Glutamatergic neuron (in vitro differentiated cells): ENCODE results near the gene PCIF1. TPM values are rescaled to one million over a fixed set of nuclear protein-coding genes. Genes with fewer than 3 reads are reported as not detected.

ENCODE experiments used
- DNase-seq: peaks from one replicate; pipeline ENCODE4 v3.0.0; 2022
- H3K27ac Mint-ChIP-seq: one replicate; pipeline ENCODE4 v1.8.0; 2020; ENCODE audit warnings: mild to moderate bottlenecking, mixed read lengths, inconsistent platforms; ENCODE audit not compliant: unreplicated experiment
- H3K27me3 Mint-ChIP-seq: one replicate; pipeline ENCODE4 v1.8.0; 2020; ENCODE audit warnings: mild to moderate bottlenecking, moderate library complexity, mixed read lengths, inconsistent platforms; ENCODE audit not compliant: unreplicated experiment
- H3K36me3 Mint-ChIP-seq: one replicate; pipeline ENCODE4 v1.8.0; 2020; ENCODE audit warnings: mild to moderate bottlenecking, mixed read lengths, inconsistent platforms; ENCODE audit not compliant: unreplicated experiment
- H3K4me1 Mint-ChIP-seq: one replicate; pipeline ENCODE4 v1.8.0; 2020; ENCODE audit warnings: mild to moderate bottlenecking, low read depth, mixed read lengths, inconsistent platforms; ENCODE audit not compliant: unreplicated experiment
- H3K4me3 Mint-ChIP-seq: one replicate; pipeline ENCODE4 v1.8.0; 2020; ENCODE audit warnings: mild to moderate bottlenecking, mixed read lengths, inconsistent platforms; ENCODE audit not compliant: unreplicated experiment
- H3K9me3 Mint-ChIP-seq: one replicate; pipeline ENCODE4 v1.8.0; 2020; ENCODE audit warnings: mild to moderate bottlenecking, moderate library complexity, mixed read lengths, inconsistent platforms; ENCODE audit not compliant: unreplicated experiment
- CTCF ChIP-seq: fragments of 200-600 bp; sonication (generic); IDR thresholded peaks from one replicate; pipeline ENCODE4 v1.5.0; 2021; ENCODE audit not compliant: partially characterized antibody, unreplicated experiment
- total RNA-seq: library from RNA; stranded (reverse); fragmentation: NEBNext Ultra II Directional; extraction: Animal tissue kit (Norgen Biotek cat#: 25700); gene quantifications from one replicate; pipeline ENCODE4 v1.2.1, GENCODE V29; 2021; ENCODE audit not compliant: unreplicated experiment

PCIF1 gene
- total RNA-seq, 1 donor from 2014 or later = 37.6 TPM

GRCh38 chr20:45946149-45946970, 11.9 kb downstream of the PCIF1 start:
- H3K9me3 Mint-ChIP-seq = peaks cover 6% of the 10 kb centered on the region
- H3K27me3 Mint-ChIP-seq = peaks cover 2% of the 10 kb centered on the region
- H3K4me3 Mint-ChIP-seq = no peak overlapping the region
- H3K36me3 Mint-ChIP-seq = no peaks in the 10 kb centered on the region
- no peaks in the 10 kb centered on the region for H3K4me1 Mint-ChIP-seq
- DNase-seq = no peak
- TF ChIP-seq CTCF = no peak
- H3K27ac Mint-ChIP-seq = no peak overlapping the region

- TF ChIP-seq CTCF = no peak
- no peaks in the 10 kb centered on the region for H3K4me1 Mint-ChIP-seq
- H3K27ac Mint-ChIP-seq = no peak overlapping the region
- DNase-seq = no peak
- no peaks in the 10 kb centered on the region for H3K36me3 Mint-ChIP-seq
- H3K4me3 Mint-ChIP-seq = no peak overlapping the region
- peaks cover 11% of the 10 kb centered on the region for H3K9me3 Mint-ChIP-seq
- peaks cover 2% of the 10 kb centered on the region for H3K27me3 Mint-ChIP-seq
These were observed 12.8 kb downstream of the PCIF1 start for GRCh38 chr20:45947110-45947866.

DNA sequence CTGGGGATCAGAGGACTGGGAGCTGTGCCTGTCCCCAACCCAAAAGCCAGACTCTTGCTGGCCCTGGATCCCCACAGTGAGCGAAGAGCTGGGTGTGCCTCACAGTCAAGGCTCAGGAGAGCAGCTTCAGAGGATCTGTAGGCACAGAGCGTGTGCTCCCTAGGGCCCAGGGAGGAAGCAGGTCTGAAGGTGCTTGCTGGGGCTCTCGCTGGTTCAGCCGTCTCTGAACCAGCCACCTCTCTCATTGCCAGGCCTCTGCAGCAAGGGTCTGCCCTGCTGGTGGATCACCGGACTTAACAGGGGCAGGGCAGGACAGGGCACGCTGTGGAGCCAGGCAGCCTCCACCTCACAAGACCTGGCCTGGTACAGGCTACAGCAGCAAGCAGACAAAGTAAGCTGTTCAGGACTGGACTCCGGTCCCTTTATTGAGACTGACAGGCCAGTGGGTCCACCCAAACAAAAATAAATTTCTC, 13.8 kb downstream of the PCIF1 start:
- H3K27ac Mint-ChIP-seq = no peak overlapping the region
- no peak for TF ChIP-seq CTCF
- no peak for DNase-seq
- H3K4me3 Mint-ChIP-seq = no peak overlapping the region
- peaks cover 11% of the 10 kb centered on the region for H3K9me3 Mint-ChIP-seq
- no peaks in the 10 kb centered on the region for H3K36me3 Mint-ChIP-seq
- no peaks in the 10 kb centered on the region for H3K4me1 Mint-ChIP-seq
- H3K27me3 Mint-ChIP-seq = peaks cover 2% of the 10 kb centered on the region

GRCh38 chr20:45948742-45949541, 14.5 kb downstream of the PCIF1 start:
- Mint-ChIP-seq H3K4me3 (no peak overlapping the region), H3K9me3 (peaks cover 11% of the 10 kb centered on the region), H3K4me1 (no peaks in the 10 kb centered on the region), H3K27ac (no peak overlapping the region), H3K36me3 (no peaks in the 10 kb centered on the region), H3K27me3 (peaks cover 2% of the 10 kb centered on the region)
- DNase-seq = no peak
- no peak for TF ChIP-seq CTCF
